Measurements from ENCODE around the gene DTD1. TPM values are rescaled to one million over a fixed set of nuclear protein-coding genes. Genes with fewer than 3 reads are reported as not detected.
A peak's percentile ranks its signal among the peaks of the same experiment; 100 is the strongest.
"Not testable (repeated sequence)": the region's sequence is repeated elsewhere in the genome, so short reads cannot be mapped to it uniquely, and the experiment has no call there.

DTD1 gene
- total RNA-seq, 1 donor: 39.6 TPM

DNA sequence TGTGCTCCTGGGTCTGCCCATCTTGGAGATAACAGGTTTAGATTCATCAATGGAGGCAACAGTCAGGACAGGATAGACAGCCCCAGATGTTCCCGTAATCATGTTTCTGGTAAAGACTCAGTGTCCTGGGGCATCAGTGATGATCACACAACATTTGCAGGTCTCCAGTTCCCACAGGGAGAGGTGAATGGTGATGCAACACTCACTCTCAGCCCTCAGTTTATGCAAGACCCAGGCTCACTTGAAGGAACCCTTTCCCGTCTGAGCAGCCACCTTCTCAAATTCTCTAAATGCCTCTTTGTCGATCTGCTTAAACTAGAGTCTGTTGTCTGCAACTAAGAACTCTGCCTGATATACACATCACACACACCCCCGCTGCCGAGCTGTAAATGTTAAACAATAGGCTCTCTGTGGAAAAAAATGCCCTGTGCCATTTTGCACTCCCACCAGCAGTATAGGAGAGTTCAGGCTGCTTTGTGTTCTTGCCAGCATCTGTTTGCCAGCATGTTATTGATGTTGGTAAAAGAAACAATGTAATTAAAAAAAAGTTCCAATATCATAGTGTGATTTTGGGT is 195.6 kb downstream of the DTD1 start:
- DNase-seq (ENCODE audit: low read depth in 2 of 3, low spot score in 2 of 3): no peak

DNA sequence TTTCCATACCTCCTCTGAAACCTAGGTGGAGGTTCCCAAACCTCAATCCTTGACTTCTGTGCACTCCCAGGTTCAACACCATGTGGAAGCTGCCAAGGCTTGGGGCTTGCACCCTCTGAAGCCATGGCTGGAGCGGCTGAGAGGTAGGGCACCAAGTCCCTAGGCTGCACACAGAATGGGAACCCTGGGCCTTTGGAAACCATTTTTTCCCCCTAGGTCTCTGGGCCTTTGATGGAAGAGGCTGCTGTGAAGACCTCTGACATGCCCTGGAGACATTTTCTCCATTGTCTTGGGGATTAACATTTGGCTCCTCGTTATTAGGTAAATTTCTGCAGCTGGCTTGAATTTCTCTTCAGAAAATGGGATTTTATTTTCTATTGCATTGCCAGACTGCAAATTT is 199.2 kb downstream of the DTD1 start:
- DNase-seq (ENCODE audit: low read depth in 2 of 3, low spot score in 2 of 3): not testable (repeated sequence)

DNA sequence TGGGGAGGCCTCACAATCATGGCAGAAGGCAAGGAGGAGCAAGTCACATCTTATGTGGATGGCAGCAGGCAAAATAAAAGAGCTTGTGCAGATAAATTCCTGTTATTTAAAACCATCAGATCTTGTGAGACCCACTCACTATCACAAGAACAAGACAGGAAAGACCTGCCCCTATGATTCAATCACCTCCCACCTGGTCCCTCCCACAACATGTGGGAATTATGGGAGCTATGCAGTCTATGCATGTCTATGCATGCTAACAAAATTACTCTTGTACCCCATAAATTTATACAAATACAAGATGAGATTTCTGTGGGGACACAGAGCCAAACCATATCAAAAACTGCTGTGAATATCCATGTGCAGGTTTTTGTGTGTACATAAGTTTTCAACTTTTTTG is 200.2 kb downstream of the DTD1 start:
- DNase-seq (ENCODE audit: low read depth in 2 of 3, low spot score in 2 of 3): no peak

DNA sequence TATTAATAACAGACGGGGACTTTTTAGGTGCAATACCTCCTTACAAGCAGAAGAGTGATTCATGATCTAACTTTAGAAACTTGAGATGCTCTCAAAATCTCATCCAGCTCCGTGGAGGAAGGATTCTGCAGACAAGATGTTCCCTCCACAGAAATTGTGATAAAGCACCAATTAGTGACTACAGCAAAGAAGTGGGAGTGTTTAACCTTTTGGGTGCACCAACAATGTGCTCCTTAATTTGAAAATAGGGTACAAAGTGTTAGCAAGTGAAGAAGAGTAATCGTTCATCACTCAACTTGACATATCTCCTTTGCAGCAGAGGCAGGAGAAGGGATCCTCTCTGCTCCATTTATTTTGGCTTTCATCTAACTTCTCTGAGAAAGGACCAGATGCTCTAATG is 202.9 kb downstream of the DTD1 start:
- DNase-seq (ENCODE audit: low read depth in 2 of 3, low spot score in 2 of 3): no peak

DNA sequence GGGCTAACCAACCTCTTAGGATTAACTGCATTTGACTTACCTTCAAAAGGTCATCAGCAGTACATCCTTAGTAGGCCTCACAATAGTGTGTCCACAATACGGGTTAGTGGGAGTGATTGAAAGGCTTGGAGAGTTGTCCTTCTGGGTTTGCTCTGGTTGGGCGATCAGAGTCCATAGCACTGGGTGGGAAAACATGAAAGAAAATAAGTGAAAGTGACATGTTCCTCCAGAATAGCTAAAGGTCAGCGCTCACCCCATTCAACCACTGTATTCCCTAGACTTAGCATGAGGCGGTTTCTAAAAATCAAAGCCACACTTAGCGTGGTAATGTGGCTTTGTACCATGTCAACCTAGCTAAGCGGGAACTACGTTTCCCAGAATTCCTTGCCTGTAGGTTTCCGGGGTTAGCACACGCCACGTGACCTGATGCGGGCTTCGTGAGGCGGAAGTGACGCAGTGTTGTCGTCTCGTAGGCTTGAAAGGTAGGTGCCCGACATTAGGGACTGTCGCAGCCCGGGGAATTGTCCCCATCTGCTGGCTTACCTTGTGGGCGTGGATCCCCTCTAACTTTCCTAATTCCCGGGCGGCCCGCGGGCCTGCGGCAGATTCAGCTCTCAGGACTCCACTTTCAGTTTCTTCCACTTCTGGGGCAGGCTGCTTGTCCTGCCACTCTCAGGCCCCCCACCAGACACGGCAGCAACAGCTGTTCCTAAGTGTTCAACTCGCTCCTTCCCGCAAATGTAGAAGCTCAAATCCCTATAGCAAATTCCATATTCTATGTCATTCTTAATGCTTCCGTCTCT is 206.0 kb downstream of the DTD1 start:
- DNase-seq (ENCODE audit: low read depth in 2 of 3, low spot score in 2 of 3): peak; percentile 79 to 97 (median 93)

DNA sequence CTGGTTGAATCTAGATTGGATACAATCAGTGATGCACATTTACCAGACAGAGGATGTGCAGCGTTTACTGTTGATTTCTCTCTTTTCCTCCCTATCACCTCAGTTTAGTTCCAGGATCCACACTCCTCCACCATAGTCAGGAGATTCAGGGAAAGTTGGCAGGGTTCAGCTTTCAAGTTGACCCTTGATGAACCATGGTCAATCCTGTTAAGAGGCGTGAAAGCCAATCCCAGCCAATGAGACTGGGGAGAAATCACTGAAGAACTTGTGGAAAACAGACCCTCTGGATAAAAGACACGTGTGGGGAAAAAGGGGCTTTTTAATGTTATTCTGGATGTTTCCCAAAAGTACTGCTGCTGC is 206.6 kb downstream of the DTD1 start:
- no peak for DNase-seq (ENCODE audit: low read depth in 2 of 3, low spot score in 2 of 3)

DNA sequence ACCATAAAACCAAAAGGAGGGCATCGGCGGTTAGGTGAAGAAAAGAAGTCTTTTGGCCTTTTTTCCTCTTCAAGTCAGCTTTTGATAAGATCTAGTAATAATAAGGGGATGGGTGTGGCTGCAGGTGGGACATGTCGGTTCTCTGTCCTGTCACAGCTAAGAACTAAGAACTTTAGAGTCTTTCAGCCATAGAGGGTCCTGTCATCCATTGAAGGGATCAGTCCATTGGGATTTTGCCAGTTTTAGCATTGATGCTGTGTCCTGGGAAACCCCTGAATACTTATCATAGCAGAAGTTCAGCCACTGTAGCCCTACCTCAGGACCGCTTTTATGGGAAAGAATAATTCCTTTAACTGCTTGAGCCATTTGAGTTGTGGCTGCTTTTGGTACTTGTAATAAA is 207.5 kb downstream of the DTD1 start:
- DNase-seq (ENCODE audit: low read depth in 2 of 3, low spot score in 2 of 3): no peak

DNA sequence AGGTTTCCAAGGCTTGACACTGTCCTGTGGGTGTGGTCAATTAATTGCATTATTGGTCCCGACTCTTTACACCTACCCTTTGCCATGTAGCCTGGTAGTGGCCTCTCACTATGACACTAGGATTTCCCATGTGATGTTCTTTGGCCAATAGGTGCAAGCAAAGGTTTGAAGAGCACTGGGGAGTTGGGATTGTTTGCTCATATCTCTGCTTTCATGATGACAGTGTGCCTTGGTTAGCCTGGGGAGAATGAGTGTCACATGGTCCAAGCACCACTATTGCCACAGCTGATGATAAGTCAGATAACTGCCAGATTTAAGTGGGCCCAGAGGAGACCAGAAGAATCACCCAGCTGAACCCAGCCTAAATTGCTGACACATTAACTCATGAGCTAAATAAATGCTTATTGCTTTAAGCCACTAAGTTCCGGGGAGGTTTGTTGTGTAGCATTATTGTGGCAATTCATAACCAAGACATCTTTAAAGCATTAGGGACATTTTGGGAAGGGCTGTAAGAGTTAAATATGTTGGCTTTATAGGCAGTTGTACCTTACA is 208.5 kb downstream of the DTD1 start:
- no peak for DNase-seq (ENCODE audit: low read depth in 2 of 3, low spot score in 2 of 3)

DNA sequence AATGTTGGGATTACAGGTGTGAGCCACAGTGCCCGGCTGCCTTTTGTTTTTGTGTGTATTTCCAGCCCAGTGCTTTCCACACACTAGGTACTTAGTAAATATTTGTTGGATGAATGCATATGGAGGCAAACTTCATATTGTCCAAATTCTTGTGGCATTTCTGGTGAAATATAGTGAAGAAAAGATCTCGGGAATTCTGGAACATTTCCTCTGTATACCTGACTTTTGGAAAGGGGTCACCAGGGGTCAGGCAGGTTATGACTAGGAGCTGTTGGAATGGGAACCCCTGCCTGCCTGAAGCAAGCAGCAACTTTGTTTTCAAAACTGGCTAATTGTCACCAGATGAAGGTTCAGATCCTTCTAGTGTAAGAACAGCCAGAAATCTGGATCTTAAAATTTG is 213.7 kb downstream of the DTD1 start:
- DNase-seq (ENCODE audit: low read depth in 2 of 3, low spot score in 2 of 3): no peak

DNA sequence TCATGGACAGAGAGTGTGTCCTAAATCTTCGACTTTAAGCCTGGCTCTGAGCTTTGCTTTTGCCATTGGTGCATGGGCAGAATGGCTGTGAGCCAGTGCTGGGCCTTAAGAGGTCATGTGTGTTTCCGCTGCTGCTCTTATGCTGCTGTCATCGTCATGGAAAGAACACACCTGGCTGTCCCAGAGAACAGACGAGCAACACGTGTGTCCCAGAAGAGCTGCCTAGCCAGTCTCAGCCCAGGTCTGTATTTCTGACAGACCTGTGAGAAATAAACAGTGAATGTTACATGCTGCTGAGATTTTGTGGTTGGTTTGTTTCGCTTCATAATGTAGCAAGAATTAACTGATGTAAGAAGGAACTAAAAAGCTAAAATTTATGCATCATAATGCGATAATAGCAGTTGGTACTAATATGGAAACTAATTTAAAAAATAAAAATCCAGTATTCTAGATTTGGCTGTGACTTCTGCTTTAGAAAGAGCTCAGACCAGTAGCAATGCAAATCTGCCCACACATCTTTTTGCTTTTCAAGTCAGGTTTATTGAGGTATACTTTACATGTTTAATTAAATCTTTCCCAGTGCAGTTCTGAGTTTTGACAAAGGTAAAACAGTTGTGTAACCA is 214.3 kb downstream of the DTD1 start:
- DNase-seq (ENCODE audit: low read depth in 2 of 3, low spot score in 2 of 3): no peak

DNA sequence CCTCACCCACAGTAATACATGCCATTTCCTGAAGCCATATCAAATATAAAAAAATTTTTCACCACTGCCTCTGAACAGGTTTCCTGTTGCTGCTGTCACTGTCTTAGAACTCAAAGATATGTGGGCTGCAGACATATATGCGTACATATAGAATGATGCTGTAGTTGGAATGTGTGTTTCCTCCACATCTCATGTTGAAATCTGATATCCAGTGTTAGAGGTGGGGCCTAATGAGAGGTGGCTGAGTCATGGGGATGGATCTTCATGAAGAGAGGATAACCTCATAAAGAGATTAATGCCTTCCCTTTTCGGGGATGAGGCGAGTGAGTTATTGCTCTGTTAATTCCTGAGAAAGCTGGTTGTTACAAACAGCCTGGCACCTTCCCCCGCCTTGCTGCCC is 218.0 kb downstream of the DTD1 start:
- DNase-seq (ENCODE audit: low read depth in 2 of 3, low spot score in 2 of 3): peak in 1 of 3 donors; percentile 8

DNA sequence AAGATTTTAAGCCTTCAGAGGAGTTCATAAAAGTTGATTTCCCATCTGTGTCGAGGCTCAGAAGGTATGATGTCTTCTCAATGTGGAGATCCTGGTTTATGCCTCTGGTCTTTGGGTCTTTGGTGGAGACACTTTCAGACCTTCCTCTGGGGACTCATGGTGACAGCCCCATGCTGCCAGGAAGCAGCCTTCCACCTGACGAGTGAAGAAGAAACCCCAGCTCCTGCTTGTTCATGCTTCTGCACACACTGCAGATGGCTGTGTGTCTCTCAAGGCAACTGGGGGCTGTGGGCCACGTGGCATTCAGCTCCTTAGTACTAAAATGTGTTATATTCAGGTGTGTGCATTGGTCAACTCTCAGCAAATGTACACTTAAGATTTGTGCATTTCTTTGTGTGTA is 220.9 kb downstream of the DTD1 start:
- no peak for DNase-seq (ENCODE audit: low read depth in 2 of 3, low spot score in 2 of 3)

DNA sequence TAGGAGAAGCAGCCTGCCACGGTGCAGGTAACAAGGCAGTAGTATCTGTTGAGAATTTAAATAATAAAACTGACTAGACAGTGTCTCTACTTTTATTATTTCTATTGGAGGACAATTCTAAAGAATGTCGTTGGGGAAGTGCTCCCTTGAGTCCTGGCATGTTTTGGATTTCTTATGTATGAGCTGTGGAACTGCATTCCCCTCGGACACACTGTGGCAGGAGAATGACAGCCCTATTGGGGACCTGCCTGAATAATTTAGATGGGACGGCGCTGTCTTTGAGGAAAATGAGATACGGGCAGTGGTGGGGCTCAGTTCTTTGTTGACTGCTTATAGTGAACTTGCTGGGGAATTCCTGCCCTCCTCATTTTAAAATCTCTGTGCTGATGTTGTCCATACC is 223.3 kb downstream of the DTD1 start:
- DNase-seq (ENCODE audit: low read depth in 2 of 3, low spot score in 2 of 3): no peak

DNA sequence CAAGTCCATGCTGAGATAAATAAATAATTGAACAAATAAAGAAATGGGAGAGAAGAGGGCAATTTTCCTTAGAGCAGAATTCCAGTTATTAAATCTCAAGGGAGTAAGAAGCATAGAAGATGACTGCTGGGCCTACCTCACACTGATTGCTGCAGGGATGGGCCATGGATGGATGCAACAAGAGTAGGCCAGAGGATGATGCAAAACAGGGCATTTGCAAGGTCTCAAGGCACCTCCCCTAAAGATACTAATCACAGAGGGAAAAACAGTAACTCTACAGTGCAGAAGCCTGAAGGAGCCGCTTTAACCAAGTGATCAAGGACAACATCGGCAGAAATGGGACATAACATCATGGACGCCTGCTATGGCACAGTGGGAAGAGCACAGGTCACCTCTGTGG is 224.1 kb downstream of the DTD1 start:
- DNase-seq (ENCODE audit: low read depth in 2 of 3, low spot score in 2 of 3): no peak

DNA sequence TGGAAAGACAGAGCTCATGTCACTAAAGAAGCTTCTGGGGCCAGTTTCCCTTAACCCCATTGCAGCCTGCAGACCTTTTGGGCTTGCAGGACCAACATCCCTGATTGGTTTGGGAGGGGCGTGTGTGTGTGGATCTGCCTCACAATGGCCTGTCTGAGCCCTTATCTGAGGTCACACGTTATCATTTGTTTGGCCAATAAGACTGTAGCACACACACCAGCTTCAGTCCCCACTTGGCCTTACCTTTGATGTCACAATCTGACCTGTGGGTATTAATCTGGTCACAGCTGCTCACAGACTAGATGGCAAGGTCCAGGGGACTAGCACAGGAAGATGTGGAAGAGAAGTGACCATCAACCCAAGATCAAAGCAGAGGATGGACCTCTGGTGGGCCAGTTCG is 225.6 kb downstream of the DTD1 start, which contains the start of gene SCP2D1:
SCP2D1 (plus strand) TSS at position 301 of the 400 bp plus-strand sequence; CDS start at position 334, 33 bp downstream.
- no peak for DNase-seq (ENCODE audit: low read depth in 2 of 3, low spot score in 2 of 3)

DNA sequence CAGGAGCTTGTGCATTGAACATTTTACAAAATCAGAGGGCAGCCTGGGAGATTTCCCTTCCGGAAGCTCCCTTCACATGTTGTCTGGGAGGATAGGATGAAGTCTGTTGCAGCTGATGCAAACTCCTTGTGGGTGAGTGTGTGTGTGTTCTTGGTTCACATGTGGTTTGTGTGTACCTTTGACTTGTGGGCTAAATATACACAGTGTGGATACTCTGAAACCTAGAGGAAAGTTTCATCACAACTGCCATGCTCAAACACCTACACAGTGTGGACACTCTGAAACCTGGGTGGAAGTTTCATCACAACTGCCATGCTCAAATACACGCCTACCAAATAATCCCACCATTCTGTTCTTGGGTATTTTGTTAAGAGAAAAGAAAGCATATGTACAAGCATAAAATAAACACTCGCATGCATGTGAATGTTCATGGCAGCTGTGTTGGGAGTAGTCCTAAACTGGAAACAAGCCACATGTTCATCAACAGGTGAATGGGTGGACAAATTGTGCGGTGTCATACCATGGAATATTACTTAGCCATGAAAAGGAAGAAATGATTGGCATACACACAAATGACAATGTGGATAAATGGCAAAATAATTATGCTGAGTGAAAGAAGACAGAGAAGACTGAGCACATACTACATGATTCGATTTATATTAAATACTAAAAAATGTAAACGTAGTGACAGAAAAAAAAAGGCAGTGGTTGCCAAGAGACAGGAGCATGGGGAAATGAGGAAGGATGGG is 227.5 kb downstream of the DTD1 start:
- DNase-seq (ENCODE audit: low read depth in 2 of 3, low spot score in 2 of 3): no peak

Small RNA genes within 50 kb of the gene (small RNA-seq; reads per million reads assigned to genes)
- gene RN7SL638P (not detected), gene RNU6ATAC34P (not detected)

Other genes with a start within 250 kb of the DTD1 start
- gene DZANK1, start 121.0 kb upstream of the DTD1 start, total RNA-seq: 1.9 TPM
- 4.0 TPM for gene POLR3F, start 120.7 kb upstream of the DTD1 start, total RNA-seq
- gene RBBP9, start 90.8 kb upstream of the DTD1 start, total RNA-seq: 10.0 TPM
- 53.1 TPM for gene SEC23B, start 80.1 kb upstream of the DTD1 start, total RNA-seq
- 92.6 TPM for gene SMIM26, start 20.6 kb upstream of the DTD1 start, total RNA-seq
- gene SCP2D1, start 225.7 kb downstream of the DTD1 start, total RNA-seq: not detected